Fibroblast of gingiva (primary cell): ENCODE measurements around the gene KIF1C.
"Not testable (repeated sequence)": the region's sequence is repeated elsewhere in the genome, so short reads cannot be mapped to it uniquely, and the experiment has no call there.

Experiments used
- DNase-seq: peaks from one replicate; pipeline ENCODE4 v3.0.0-alpha.2; 2011; ENCODE audit warnings: low read depth

The KIF1C gene

DNA sequence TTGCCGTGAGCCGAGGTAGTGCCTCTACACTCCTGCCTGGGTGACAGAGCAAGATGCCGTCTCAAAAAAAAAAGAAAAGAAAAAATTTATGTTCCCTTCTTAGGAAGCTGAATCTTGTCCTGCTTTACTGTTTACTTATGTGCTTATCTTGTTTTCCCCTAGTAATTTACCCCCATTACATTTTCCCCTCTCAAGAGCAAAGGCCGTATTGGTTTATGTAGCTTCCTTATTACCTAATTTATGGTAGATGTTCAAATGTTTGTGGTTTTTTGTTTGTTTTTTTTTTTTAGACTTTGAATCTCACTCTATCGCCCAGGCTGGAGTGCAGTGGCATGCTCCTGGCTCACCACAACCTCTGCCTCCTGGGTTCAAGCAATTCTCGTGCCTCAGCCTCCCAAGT, 47.7 kb downstream of the KIF1C start:
- no peak for DNase-seq

DNA sequence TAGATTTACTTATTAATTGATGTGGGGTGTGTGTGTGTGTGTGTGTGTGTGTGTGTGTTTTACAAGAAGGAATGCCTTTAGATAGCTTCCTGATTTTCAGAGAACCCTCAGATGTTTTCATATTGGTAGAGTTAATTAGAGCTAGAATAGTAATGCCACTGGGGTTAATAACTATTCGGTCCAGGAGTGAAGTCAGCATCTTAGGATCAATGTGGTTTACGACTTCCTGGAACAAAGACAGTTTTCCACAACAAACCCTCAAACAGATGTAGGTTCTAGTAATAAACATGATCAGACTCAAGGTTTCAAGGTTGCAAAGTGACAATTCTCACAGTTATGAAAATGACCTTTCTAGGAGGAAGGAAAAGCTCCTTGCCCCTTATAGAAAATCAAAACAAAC, 49.7 kb downstream of the KIF1C start:
- DNase-seq: no peak

DNA sequence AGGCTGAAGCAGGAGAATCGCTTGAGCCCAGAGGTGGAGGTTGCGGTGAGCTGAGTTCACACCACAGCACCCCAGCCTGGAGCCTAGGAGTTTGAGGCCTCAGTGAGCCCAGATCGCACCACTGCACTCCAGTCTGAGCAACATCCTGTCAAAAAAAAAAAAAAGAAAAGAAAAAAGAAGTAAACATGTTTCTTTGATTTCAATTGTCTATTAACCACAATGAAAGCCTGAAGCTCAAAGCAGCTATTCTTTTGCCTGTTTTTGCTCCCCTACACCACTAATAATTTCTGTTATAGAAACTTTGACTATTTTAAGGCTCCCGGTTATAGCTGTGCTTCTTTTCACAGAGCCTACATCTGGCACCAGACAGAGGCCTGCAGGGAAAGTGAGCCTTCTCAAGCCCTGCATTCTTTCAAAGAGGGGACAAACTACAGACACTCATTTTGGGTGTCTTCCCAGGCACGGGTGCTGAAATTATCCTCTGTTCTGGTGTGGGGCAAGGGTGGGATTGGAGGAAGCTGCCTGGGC, 51.6 kb downstream of the KIF1C start:
- no peak for DNase-seq

DNA sequence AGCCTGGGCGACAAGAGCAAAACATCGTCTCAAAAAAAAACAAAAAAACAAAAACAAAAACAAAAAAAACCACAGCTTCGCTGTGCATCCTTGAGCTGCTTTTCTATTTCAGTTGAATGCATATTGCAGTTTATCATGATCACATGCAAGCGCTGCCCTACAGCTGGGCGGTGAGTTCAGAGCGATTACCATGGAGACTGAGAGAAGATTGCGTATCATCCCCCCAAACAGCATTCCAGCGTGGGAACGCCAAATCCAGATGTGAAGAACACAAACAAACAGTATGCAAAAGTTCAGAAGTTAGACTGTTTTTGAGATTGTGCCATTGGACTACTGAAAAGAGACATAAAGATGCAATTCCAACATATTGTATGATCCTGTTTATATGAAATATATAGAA, 52.5 kb downstream of the KIF1C start:
- peak; percentile 79 for DNase-seq

DNA sequence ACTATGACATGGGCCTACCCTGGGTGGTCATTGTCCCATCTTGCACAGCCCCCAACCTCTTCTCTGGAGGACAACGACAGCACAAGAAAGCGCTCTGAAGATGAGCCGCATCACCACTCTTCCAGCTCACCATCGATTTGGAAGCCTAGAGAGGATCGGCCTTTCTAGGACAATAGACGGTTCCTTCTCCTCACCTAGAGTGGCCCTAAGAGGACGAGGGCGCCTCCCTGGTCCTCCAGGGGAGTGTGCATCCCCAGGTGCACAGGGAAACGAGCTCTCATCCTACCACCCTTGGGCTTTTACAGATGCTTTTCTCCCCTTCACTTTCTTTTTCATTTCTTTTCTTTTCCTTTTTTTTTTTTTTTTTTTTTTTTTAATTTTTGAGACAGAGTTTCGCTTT, 57.8 kb downstream of the KIF1C start:
- DNase-seq: no peak

DNA sequence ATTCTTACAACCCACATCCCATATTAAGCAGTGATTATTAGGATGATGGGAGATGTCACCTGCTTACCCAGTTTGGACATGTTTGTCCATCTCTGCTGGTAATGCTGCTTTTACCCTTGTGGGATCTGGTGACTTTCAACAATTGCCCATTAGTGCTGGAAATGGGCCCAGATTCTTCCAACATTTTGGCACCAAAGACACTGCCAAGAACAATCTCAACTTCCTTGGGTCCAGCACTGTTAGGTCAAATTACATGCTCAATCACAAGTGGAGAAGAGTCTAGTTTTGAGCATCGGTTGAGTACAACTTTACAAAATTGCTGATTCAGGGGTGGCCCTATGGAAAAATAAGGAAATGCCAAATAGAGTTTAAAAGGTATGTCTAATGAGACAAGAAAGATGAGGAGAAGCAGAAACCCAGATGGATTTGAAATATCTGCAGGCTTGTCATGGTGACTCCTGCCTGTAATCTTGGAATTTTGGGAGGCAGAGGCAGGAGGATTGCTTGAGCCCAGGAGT, 67.5 kb downstream of the KIF1C start:
- DNase-seq: peak; percentile 36

DNA sequence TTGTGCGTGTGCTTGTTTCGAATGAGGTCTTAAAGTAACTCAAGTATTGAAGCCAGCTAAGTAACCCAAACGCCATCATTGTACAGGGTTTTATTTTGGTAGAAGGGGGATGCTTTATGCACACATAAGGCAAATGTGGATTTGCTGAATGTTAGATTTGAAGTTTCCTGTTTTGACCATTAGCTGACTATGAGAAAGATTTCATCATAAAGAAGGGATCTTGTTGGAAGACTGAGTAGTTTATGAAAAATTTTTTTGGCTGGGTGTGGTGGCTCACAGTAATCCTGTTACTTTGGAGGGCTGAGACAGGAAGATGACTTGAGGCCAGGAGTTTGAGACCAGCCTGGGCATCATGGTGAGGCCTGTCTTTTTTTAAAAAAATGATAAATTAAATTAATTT, 70.5 kb downstream of the KIF1C start:
- DNase-seq: no peak

DNA sequence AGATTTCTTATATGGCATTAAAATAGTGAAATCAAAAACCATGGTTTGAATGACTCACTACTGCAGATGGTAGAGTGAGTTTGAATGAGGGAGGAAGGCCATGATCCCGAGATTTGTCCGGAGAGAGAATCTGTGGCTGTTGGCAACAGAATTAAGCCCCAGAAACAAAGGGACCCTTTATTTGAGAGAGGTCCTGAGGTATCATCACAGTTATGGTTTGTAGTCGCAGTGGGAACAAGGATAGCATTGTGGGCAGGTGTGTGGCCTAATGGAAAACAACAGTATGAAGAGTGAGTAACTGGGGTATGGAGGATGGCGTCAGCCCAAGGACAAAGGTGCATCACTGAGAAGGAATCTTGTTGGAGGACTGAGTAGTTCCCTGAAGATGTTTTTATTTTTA, 72.0 kb downstream of the KIF1C start:
- DNase-seq: no peak

DNA sequence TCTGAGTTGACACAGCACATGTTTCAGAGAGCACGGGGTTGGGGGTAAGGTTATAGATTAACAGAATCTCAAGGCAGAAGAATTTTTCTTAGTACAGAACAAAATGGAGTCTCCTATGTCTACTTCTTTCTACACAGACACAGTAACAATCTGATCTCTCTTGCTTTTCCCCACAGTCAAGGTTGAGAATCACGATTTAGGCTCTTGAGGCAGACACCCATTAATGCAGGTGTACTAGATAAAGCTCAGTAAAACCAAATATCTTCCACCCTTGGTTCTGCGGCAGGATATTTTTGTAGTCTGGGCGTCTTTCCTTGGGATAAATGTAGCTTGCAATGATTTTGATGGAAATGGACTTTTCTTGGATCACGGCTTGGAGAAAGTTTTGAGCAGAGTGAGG, 77.7 kb downstream of the KIF1C start:
- not testable (repeated sequence) for DNase-seq

DNA sequence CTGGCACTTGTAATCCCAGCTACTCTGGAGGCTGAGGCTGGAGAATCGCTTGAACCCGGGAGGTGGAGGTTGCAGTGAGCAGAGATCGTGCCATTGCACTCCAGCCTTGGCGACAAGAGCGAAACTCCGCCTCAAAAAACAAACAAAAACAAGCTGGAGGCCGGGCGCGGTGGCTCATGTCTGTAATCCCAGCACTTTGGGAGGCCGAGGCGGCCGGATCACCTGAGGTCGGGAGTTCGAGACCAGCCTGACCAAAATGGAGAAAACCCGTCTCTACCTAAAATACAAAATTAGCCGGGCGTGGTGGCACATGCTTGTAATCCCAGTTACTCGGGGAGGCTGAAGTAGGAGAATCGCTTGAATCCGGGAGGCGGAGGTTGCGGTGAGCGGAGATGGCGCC, 79.5 kb downstream of the KIF1C start:
- not testable (repeated sequence) for DNase-seq

DNA sequence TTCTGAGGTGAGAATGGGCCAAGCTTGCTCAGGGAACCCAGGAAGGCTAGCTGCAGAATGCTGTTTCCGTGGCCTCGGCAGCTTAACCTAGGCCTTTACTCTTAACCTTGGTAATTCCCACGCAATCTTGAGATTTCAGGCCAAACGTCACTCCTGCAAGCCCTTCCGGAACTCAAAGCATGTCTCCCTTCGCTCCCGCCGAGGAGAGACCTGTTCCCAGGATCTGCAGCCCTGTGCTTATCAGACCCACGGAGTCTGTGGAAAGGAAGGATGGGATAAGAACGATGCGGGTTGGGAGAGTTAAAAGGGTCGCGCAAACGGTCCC, 80.0 kb downstream of the KIF1C start:
- no peak for DNase-seq
